Fibroblast of lung (primary cell): ENCODE measurements around the gene ADCY5. TPM values are rescaled to one million over a fixed set of nuclear protein-coding genes. Genes with fewer than 3 reads are reported as not detected.

Experiments
- DNase-seq, 2 donors: peaks; one replicate each; pipeline versions ENCODE4 v3.0.0 to v3.0.0-alpha.2; 2010; ENCODE audit warnings: low read depth in 2 of 2
- H2AFZ ChIP-seq: 2 replicates; pipeline ENCODE4 v1.5.1; 2012; ENCODE audit warnings: low read length, control low read depth, inconsistent platforms
- H3K27ac ChIP-seq: 2 replicates; pipeline ENCODE4 v1.5.1; 2011; ENCODE audit warnings: low read length, control low read depth; ENCODE audit not compliant: insufficient read depth
- H3K27me3 ChIP-seq: 2 replicates; pipeline ENCODE4 v1.5.1; 2011; ENCODE audit warnings: mild to moderate bottlenecking, low read length; ENCODE audit not compliant: control insufficient read depth, insufficient read depth
- H3K36me3 ChIP-seq: 2 replicates; pipeline ENCODE4 v1.5.1; 2011; ENCODE audit warnings: low read length; ENCODE audit not compliant: control insufficient read depth, insufficient read depth
- H3K4me1 ChIP-seq: 2 replicates; pipeline ENCODE4 v1.5.1; 2011; ENCODE audit warnings: low read length; ENCODE audit not compliant: control insufficient read depth, insufficient read depth; ENCODE audit errors: extremely low read depth
- H3K4me2 ChIP-seq: 2 replicates; pipeline ENCODE4 v1.5.1; 2011; ENCODE audit warnings: low read length, control low read depth; ENCODE audit not compliant: insufficient read depth; ENCODE audit errors: extremely low read depth
- H3K4me3 ChIP-seq, 4 experiments: fragments of 200-600 bp in 1 of 4; sonication (generic) in 1 of 4; replicated peaks in 1 of 4; 2 replicates each; pipeline ENCODE4 v1.5.1; 2011 to 2016; ENCODE audit warnings: low read length in 4 of 4, low read depth in 3 of 4, mild to moderate bottlenecking in 3 of 4, control low read depth in 2 of 4, inconsistent platforms in 1 of 4, mixed read lengths in 1 of 4; ENCODE audit not compliant: insufficient read depth in 1 of 4; ENCODE audit errors: control extremely low read depth in 1 of 4
- H3K79me2 ChIP-seq: 2 replicates; pipeline ENCODE4 v1.5.1; 2012; ENCODE audit warnings: mild to moderate bottlenecking, low read length, inconsistent platforms; ENCODE audit not compliant: control insufficient read depth, insufficient read depth
- H3K9ac ChIP-seq: 2 replicates; pipeline ENCODE4 v1.5.1; 2011; ENCODE audit warnings: mild to moderate bottlenecking, low read length, control low read depth; ENCODE audit not compliant: insufficient read depth
- H3K9me3 ChIP-seq: 2 replicates; pipeline ENCODE4 v1.5.1; 2012; ENCODE audit warnings: low read depth, low read length; ENCODE audit not compliant: control insufficient read depth, insufficient read depth
- H4K20me1 ChIP-seq: 2 replicates; pipeline ENCODE4 v1.5.1; 2011; ENCODE audit warnings: low read length; ENCODE audit not compliant: control insufficient read depth, insufficient read depth; ENCODE audit errors: extremely low read depth
- CTCF ChIP-seq, 2 donors: IDR thresholded peaks in 1 of 2; conservative IDR thresholded peaks in 1 of 2; 1 replicate in 1 of 2; 2 replicates in 1 of 2; pipeline ENCODE4 v1.5.1; 2011 to 2012; ENCODE audit warnings: low read length in 2 of 2, control low read depth in 1 of 2, inconsistent platforms in 1 of 2, low read depth in 1 of 2, mild to moderate bottlenecking in 1 of 2
- EZH2 ChIP-seq: IDR thresholded peaks from 2 replicates; pipeline ENCODE4 v1.5.1; 2012; ENCODE audit warnings: low read length, control low read depth, mild to moderate bottlenecking; ENCODE audit errors: missing control alignments
- polyA plus RNA-seq, 2 donors: library from polyadenylated mRNA; depleted of rRNA in 1 of 2; stranded (reverse) in 1 of 2; unstranded in 1 of 2; fragments of >200 nt; gene quantifications; 2 replicates each; pipeline ENCODE4 v1.2.1, GENCODE V29; 2011 to 2012; ENCODE audit warnings: missing spikeins in 1 of 2
- total RNA-seq: library from RNA; depleted of rRNA; stranded (reverse); fragments of >200 nt; gene quantifications from 2 replicates; pipeline ENCODE4 v1.2.1, GENCODE V29; 2014

Gene ADCY5
- total and polyA plus RNA-seq, 2 donors (not counting 1 experiment from before 2014, with no cell fraction given) = 0.11 to 0.50 TPM

DNA sequence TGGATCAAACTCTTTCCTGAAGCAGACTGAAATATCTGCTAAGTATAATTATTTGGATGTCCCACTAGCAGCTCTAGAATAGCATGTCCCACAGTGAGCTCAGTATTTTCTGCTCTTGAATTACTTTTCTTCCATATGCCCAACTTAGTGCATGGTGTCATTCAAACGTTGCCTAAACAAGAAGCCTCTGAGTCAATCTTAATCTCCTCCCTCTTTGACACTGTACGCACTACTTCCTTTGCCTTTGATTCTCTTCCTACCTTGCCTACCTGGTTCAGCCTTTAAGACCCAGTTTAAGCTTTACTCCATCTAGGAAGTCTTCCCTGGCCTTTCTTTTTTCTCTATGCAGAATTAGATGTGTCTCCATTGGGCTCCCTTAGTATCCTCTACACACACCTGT lies 192.6 kb downstream of the ADCY5 start:
- H3K9ac ChIP-seq = no peak overlapping the region
- TF ChIP-seq EZH2 (no peak), CTCF (conservative IDR thresholded peaks at IDR 0.05 in 1 of 2, IDR thresholded peaks at IDR 0.05 in 1 of 2; ENCODE audit: low read depth in 1 of 2, low read length in 2 of 2) (no peak)
- H3K27ac ChIP-seq = no peak overlapping the region
- H3K27me3 ChIP-seq = no peaks in the 10 kb centered on the region
- H3K4me3 ChIP-seq = no peak overlapping the region
- H3K36me3 ChIP-seq = no peaks in the 10 kb centered on the region
- no peak for DNase-seq
- no peak overlapping the region for H3K4me2 ChIP-seq
- H3K9me3 ChIP-seq = no peaks in the 10 kb centered on the region
- H3K79me2 ChIP-seq = no peaks in the 10 kb centered on the region
- H2AFZ ChIP-seq = no peak overlapping the region
- no peaks in the 10 kb centered on the region for H4K20me1 ChIP-seq
- H3K4me1 ChIP-seq = no peaks in the 10 kb centered on the region

GRCh38 chr3:123246866-123247265 lies 202.0 kb downstream of the ADCY5 start:
- H2AFZ ChIP-seq = no peak overlapping the region
- no peaks in the 10 kb centered on the region for H3K79me2 ChIP-seq
- DNase-seq = no peak
- H3K27me3 ChIP-seq = no peaks in the 10 kb centered on the region
- H3K36me3 ChIP-seq = peaks cover 2% of the 10 kb centered on the region
- H4K20me1 ChIP-seq = no peaks in the 10 kb centered on the region
- no peak overlapping the region for H3K9ac ChIP-seq
- no peak overlapping the region for H3K4me2 ChIP-seq
- TF ChIP-seq EZH2 = no peak
- no peak for TF ChIP-seq CTCF (conservative IDR thresholded peaks at IDR 0.05 in 1 of 2, IDR thresholded peaks at IDR 0.05 in 1 of 2; ENCODE audit: low read depth in 1 of 2, low read length in 2 of 2)
- H3K9me3 ChIP-seq = no peaks in the 10 kb centered on the region
- H3K27ac ChIP-seq = no peak overlapping the region
- no peaks in the 10 kb centered on the region for H3K4me1 ChIP-seq
- H3K4me3 ChIP-seq = no peak overlapping the region

DNA sequence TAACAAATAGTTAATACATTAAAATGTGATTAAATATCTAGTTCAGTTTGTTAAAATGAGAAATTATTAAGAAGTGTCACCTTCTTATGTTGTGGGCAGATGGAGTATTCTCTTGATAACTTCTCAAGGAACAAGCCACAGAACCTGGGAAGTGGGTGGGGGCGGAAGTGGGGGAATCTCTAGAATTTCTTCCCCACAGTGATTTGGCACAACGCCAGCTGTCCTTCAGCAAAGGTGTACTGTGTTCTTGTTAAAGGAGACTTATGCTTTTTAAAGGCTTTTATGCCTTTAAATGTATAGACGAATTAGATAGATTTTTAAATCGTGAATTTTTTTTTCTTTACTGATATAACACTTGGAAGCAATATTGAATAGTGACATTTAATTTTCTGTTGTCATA lies 204.8 kb downstream of the ADCY5 start:
- TF ChIP-seq CTCF (conservative IDR thresholded peaks at IDR 0.05 in 1 of 2, IDR thresholded peaks at IDR 0.05 in 1 of 2; ENCODE audit: low read depth in 1 of 2, low read length in 2 of 2) (no peak), EZH2 (no peak)
- H3K4me2 ChIP-seq = no peak overlapping the region
- H4K20me1 ChIP-seq = no peaks in the 10 kb centered on the region
- no peaks in the 10 kb centered on the region for H3K4me1 ChIP-seq
- no peak overlapping the region for H3K27ac ChIP-seq
- H3K9ac ChIP-seq = no peak overlapping the region
- no peak for DNase-seq
- H3K79me2 ChIP-seq = no peaks in the 10 kb centered on the region
- no peaks in the 10 kb centered on the region for H3K27me3 ChIP-seq
- H3K36me3 ChIP-seq = no peaks in the 10 kb centered on the region
- no peaks in the 10 kb centered on the region for H3K9me3 ChIP-seq
- H3K4me3 ChIP-seq = no peak overlapping the region
- no peak overlapping the region for H2AFZ ChIP-seq
